ENCODE results near the gene SLC46A1. TPM values are rescaled to one million over a fixed set of nuclear protein-coding genes. Genes with fewer than 3 reads are reported as not detected.

SLC46A1 gene
- total RNA-seq, 2 experiments from 2014 or later = 0.74 to 1.5 TPM

DNA sequence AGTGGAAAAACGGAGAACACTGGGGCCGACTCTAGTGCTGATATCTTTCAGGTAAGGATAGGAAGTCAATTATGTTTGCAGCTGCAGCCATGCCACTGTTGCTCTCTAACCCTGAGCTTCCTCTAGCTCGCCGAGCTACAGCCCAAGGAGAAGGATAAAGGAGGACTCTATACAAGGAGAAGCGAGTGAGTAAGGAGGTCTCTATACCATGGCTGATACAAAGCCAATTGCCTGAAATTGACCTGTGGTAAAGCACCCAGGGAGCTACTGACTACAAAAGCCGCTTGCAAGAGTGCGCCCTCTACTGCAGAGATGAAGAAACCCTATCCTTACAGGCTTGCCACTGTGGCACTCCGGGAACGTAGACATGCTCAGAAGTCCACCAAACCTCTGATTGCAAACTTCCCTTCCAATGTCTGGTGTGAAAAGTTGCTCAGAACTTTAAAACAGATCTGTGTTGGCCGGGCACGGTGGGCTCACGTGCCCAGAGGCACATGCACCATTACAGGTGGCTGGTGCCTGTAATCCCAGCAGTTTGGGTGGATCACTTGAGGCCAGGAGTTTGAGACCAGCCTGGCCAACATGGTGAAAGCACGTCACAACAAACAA lies 10.8 kb upstream of the SLC46A1 start:
- no peaks in the 10 kb centered on the region for H3K36me3 Mint-ChIP-seq (ENCODE audit: low read depth)
- DNase-seq = peak; percentile 74
- ChIA-PET CTCF (interaction anchor here (0.6 to 2.4 kb wide), 11 partner anchors 9 to 605 kb away, joined by 3 to 13 read pairs (median 4); partner anchors contain the start of gene POLDIP2), POLR2A (no interaction called here)
- no peak overlapping the region for H3K4me3 Mint-ChIP-seq
- no peaks in the 10 kb centered on the region for H3K4me1 Mint-ChIP-seq
- H3K9me3 Mint-ChIP-seq = no peaks in the 10 kb centered on the region
- H3K27ac Mint-ChIP-seq = no peak overlapping the region
- peaks cover 16% of the 10 kb centered on the region for H3K27me3 Mint-ChIP-seq

DNA sequence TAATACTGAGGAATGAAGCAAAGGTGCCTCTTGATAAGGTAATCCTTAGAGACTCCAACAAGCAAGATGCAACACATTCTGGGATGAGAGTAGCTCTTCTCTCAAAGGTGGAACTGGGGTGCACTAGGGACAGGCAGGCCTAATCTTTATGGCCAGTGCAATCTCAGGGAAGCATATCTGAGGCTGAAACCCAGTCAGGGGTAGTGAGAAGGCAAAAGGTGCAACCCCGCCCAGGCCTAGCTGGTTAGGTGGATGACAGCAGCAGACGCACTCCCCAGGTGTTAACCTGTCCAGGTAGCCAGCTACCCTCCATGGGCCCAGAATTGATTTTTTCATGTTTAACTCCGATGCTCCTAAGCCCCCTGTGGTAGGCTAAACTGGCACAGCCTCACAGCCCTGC lies 9.9 kb upstream of the SLC46A1 start:
- no peak overlapping the region for H3K4me3 Mint-ChIP-seq
- H3K4me1 Mint-ChIP-seq = no peaks in the 10 kb centered on the region
- no peaks in the 10 kb centered on the region for H3K9me3 Mint-ChIP-seq
- CTCF ChIA-PET = interaction anchor here (0.5 to 2.4 kb wide), 6 partner anchors 8 to 604 kb away, joined by 3 to 13 read pairs (median 4); no protein-coding TSS in a partner anchor
- no peaks in the 10 kb centered on the region for H3K36me3 Mint-ChIP-seq (ENCODE audit: low read depth)
- POLR2A ChIA-PET = no interaction called here
- DNase-seq = no peak
- H3K27me3 Mint-ChIP-seq = peaks cover 18% of the 10 kb centered on the region
- H3K27ac Mint-ChIP-seq = no peak overlapping the region

DNA sequence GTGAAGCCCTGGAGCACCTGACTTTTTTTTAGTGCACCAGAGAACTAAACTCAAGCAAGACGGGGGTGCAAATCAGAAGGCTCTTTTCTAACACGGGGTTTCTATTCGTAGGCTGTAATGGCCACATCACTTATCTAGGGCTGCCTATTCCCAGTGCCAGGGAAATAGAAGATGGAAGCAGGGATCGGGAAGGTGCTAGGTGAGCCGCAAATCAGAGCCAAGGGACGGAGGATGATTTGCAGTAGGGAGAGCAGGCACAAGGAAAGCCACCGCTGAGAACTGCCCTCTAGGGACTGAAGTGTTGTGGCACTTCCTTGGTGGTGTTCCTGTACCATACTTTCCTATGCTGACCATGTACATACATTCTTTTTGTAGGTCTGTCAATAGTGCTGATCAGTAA lies 7.8 kb upstream of the SLC46A1 start:
- POLR2A ChIA-PET = no interaction called here
- no peaks in the 10 kb centered on the region for H3K36me3 Mint-ChIP-seq (ENCODE audit: low read depth)
- no peaks in the 10 kb centered on the region for H3K4me1 Mint-ChIP-seq
- H3K27me3 Mint-ChIP-seq = peaks cover 28% of the 10 kb centered on the region
- DNase-seq = no peak
- CTCF ChIA-PET = interaction anchor here (0.7 kb wide), 1 partner anchor 83 kb away, joined by 5 read pairs; no protein-coding TSS in a partner anchor
- no peak overlapping the region for H3K27ac Mint-ChIP-seq
- H3K9me3 Mint-ChIP-seq = no peaks in the 10 kb centered on the region
- no peak overlapping the region for H3K4me3 Mint-ChIP-seq

DNA sequence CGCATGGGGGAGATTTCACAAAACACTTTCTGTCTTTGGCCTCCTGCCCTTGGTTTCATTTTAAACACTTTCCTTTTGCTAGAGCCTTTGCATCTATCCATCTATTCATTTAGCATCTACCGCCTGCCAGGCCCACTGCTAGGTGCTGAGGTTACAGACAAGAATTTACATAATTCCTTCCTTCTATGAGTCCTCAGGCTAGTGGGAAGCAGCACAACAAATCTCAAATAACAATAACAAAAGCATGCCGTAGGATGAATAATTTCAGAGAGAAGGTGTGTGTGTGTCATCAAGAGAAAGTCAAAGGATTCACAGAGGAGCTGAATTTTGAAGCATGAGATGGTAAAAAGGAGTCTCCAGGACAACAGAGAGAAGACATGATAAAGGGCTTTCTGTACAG lies 6.1 kb upstream of the SLC46A1 start:
- POLR2A ChIA-PET = no interaction called here

DNA sequence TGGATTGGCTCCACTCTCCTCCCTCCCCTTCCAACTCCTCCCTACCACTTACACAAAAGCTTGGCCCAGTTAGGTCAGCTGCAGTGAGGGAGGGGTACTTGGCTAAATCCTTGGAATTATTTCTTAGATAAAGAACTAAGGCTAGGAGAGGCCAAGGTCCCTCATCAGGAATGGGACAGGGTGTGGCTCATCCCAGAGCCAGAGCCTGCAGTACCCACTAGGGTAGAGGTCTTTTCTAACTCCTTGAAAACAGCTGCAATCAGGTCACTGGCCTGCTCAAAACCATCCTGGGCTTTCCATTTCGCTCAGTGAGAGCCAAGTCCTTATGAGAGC lies 1.9 kb upstream of the SLC46A1 start:
- Mint-ChIP-seq H3K4me1 (peaks cover 7% of the 10 kb centered on the region), H3K27ac (no peak overlapping the region), H3K36me3 (ENCODE audit: low read depth) (no peaks in the 10 kb centered on the region), H3K9me3 (no peaks in the 10 kb centered on the region), H3K27me3 (peaks cover 26% of the 10 kb centered on the region), H3K4me3 (no peak overlapping the region)
- DNase-seq = no peak
- POLR2A ChIA-PET = no interaction called here
- CTCF ChIA-PET = interaction anchor here (1.5 kb wide), 1 partner anchor 8 kb away, joined by 4 read pairs; no protein-coding TSS in a partner anchor

More for the DNA sequence above, 6.1 kb upstream of the SLC46A1 start:
- no peak overlapping the region for H3K4me3 Mint-ChIP-seq
- peaks cover 28% of the 10 kb centered on the region for H3K27me3 Mint-ChIP-seq
- H3K9me3 Mint-ChIP-seq = no peaks in the 10 kb centered on the region
- no peaks in the 10 kb centered on the region for H3K4me1 Mint-ChIP-seq
- no peak overlapping the region for H3K27ac Mint-ChIP-seq
- no peak for DNase-seq
- CTCF ChIA-PET = no interaction called here
- H3K36me3 Mint-ChIP-seq (ENCODE audit: low read depth) = no peaks in the 10 kb centered on the region

DNA sequence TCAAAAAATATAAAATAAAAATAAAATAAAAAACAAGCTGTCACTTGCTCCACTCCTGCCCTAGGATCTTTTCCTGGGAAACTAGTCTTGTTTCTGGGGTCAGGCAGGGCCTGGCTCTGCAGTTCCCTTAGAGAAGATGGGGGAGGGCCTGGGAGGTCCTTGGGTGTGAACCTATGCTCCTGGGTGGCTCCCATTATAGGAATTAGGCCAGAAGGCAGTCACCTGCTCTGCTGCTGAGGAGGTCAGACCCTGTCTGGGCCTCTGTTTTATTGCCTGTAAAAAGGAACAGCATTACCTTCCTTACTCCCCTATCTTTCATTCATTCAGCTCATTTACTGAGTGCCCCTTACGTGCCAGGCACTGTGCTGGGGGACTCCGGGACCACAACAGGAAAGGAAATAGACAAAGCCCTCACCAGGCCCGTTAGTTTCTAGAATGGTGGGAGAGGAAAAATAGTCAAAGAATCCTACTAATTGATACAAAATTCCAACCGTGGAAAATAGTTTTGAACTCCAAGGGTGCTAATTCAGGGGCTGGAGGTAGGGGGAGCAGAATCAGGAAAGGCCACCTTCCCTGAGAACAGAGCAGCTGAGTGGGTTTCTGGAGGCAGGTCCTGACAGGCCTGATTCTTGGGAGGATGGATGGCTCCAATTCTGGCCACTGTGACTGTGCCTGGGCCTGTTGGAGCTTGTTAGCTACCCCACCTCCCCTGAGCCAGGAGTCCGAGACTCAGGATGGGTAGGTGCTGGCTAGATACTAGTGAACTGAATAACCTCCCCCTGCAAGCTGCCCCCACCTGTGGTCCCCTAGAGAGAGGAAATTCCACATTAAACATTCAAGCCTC lies 1.3 kb upstream of the SLC46A1 start:
- H3K4me1 Mint-ChIP-seq = peaks cover 7% of the 10 kb centered on the region
- CTCF ChIA-PET = interaction anchor here (1.0 to 1.5 kb wide), 3 partner anchors 9 to 50 kb away, joined by 3 to 4 read pairs (median 3); partner anchors contain the start of gene POLDIP2
- H3K36me3 Mint-ChIP-seq (ENCODE audit: low read depth) = no peaks in the 10 kb centered on the region
- H3K27ac Mint-ChIP-seq = no peak overlapping the region
- no peaks in the 10 kb centered on the region for H3K9me3 Mint-ChIP-seq
- POLR2A ChIA-PET = no interaction called here
- peaks cover 24% of the 10 kb centered on the region for H3K27me3 Mint-ChIP-seq
- H3K4me3 Mint-ChIP-seq = no peak overlapping the region
- no peak for DNase-seq

DNA sequence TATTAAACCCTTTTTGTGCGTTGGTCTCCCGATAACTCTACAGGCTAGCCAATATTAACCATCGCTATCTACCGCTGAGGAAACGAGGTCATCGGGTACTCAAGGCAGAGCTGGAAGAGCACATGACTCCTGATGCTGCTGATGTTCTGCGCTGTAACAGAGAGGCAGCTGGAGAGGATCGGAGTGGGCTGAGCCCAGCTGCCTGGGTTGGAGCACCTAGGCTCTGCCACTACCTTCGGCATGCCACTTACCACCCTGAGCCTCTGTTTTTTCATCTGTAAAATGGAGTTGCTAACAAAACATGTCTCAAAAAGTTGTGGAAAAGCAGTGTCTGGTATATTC lies 432 bp upstream of the SLC46A1 start:
- no peak for DNase-seq
- ChIA-PET POLR2A (no interaction called here), CTCF (interaction anchor here (1.0 to 1.4 kb wide), 2 partner anchors 11 to 49 kb away, joined by 3 read pairs; partner anchors contain the start of gene POLDIP2)
- Mint-ChIP-seq H3K36me3 (ENCODE audit: low read depth) (no peaks in the 10 kb centered on the region), H3K4me1 (peaks cover 10% of the 10 kb centered on the region), H3K27ac (peak overlapping the region; percentile 20), H3K4me3 (peak overlapping the region; percentile 66), H3K9me3 (no peaks in the 10 kb centered on the region), H3K27me3 (peaks cover 17% of the 10 kb centered on the region)

DNA sequence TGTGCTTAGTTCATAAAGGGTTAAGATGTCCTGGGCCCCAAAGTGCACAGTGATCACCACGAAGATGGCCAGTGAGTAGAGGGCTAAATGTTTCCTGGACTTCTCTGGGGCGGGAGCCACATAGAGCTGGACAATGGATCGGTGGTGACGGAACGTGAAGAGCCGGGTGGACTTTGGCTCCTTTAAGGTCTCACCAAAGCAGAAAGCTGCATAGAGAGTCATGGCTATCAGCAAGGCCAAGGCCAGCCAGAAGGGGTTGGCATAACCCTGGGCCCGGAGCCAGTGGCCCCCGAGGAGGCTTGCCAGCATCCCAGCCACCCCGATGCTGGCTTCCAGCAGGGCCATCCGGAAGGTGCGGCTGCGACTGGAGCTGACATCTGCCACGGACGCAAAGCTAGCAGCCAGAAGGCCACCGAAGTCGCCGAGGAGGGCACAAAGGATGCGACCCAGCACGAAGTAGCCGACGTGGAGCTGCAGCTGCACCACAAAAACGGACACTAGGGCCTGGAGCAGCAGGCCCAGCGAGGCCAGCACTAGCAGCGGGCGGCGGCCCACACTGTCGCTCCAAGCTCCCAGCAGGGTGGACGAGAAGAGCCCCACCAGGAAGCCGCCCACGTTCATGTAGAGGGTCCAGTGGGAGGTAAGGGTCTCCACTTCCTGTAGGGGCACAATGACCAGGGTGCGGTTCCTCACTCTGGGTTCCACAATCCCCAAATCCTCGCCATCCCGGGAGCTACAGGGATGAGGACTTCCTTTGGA lies 1.0 kb downstream of the SLC46A1 start:
- peak overlapping the region; percentile 66 for H3K4me3 Mint-ChIP-seq
- DNase-seq = no peak
- H3K9me3 Mint-ChIP-seq = no peaks in the 10 kb centered on the region
- CTCF ChIA-PET = interaction anchor here (1.4 to 3.2 kb wide), 3 partner anchors 9 to 12 kb away, joined by 4 to 13 read pairs (median 5); no protein-coding TSS in a partner anchor
- POLR2A ChIA-PET = interaction anchor here (0.6 kb wide), 1 partner anchor 142 kb away, joined by 3 read pairs; no protein-coding TSS in a partner anchor
- H3K27ac Mint-ChIP-seq = no peak overlapping the region
- H3K27me3 Mint-ChIP-seq = peaks cover 10% of the 10 kb centered on the region
- H3K4me1 Mint-ChIP-seq = peaks cover 10% of the 10 kb centered on the region
- no peaks in the 10 kb centered on the region for H3K36me3 Mint-ChIP-seq (ENCODE audit: low read depth)

DNA sequence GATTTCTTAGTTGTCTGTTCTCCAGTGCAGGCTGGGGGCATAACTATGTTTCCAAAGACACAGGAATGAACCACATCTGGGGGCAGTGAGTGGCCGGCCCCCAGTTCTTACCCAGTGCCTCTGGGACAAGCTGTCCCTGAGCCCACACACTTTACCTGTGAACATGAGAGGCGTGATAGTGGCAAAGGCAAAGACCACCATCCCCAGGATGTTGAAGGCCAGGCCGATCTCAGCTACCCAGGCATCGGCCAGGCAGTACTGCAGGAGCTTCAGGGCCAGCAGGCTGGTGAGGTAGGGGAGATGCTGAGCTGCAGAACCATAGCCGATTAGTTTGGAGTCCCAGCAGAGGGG lies 1.6 kb downstream of the SLC46A1 start:
- Mint-ChIP-seq H3K4me3 (no peak overlapping the region), H3K4me1 (peaks cover 10% of the 10 kb centered on the region), H3K36me3 (ENCODE audit: low read depth) (no peaks in the 10 kb centered on the region), H3K27ac (no peak overlapping the region), H3K27me3 (peaks cover 9% of the 10 kb centered on the region), H3K9me3 (no peaks in the 10 kb centered on the region)
- ChIA-PET CTCF (interaction anchor here (1.4 to 3.2 kb wide), 3 partner anchors 8 to 13 kb away, joined by 4 to 13 read pairs (median 5); no protein-coding TSS in a partner anchor), POLR2A (no interaction called here)
- no peak for DNase-seq

DNA sequence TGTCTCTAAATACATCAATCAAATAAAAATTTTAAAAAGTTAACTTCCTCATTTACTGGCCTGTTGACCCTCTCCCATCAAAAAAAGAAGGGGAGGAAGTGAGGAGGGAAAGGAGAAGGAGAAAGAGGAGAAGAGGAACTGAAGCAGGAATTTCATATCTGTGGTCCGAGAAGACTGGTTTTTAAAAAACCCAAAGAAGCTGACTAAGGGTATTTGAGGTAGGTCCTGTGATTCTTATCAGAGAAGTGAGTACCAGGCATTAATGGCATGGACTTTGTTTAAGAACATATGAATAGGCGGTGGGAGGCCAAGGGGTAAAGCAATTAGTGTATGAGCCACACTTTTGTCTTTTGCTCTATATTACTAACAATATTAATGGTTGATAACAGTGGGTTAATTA lies 2.0 kb downstream of the SLC46A1 start:
- Mint-ChIP-seq H3K36me3 (ENCODE audit: low read depth) (no peaks in the 10 kb centered on the region), H3K4me1 (peaks cover 10% of the 10 kb centered on the region), H3K9me3 (no peaks in the 10 kb centered on the region), H3K27me3 (peaks cover 7% of the 10 kb centered on the region), H3K4me3 (no peak overlapping the region), H3K27ac (no peak overlapping the region)
- POLR2A ChIA-PET = no interaction called here
- CTCF ChIA-PET = interaction anchor here (0.6 to 3.2 kb wide), 5 partner anchors 8 to 26 kb away, joined by 3 to 13 read pairs (median 4); no protein-coding TSS in a partner anchor
- DNase-seq = no peak

DNA sequence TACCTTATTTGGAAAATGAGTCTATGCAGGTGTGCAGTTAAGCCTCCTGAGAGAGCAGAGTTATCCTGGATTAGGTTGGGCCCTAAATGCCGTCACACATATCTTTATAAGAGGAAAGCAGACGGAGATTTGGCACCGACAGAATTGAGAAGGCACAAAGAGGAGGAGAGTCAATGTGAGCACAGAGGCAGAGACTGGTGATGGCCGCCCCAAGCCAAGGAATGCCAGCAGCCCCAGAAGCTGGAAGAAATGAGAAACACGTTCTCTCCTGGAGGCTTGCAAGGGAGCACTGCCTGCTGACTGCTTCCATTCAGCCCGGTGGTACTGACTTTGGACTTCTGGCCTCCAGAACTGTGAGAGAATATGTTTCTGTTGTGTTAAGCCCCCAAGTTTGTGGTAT lies 3.2 kb downstream of the SLC46A1 start:
- peaks cover 7% of the 10 kb centered on the region for H3K27me3 Mint-ChIP-seq
- no peaks in the 10 kb centered on the region for H3K36me3 Mint-ChIP-seq (ENCODE audit: low read depth)
- H3K4me3 Mint-ChIP-seq = no peak overlapping the region
- H3K9me3 Mint-ChIP-seq = no peaks in the 10 kb centered on the region
- peaks cover 10% of the 10 kb centered on the region for H3K4me1 Mint-ChIP-seq
- ChIA-PET CTCF (interaction anchor here (3.2 kb wide), 1 partner anchor 14 kb away, joined by 13 read pairs; no protein-coding TSS in a partner anchor), POLR2A (interaction anchor here (0.6 kb wide), 1 partner anchor 59 kb away, joined by 3 read pairs; no protein-coding TSS in a partner anchor)
- H3K27ac Mint-ChIP-seq = no peak overlapping the region
- no peak for DNase-seq

DNA sequence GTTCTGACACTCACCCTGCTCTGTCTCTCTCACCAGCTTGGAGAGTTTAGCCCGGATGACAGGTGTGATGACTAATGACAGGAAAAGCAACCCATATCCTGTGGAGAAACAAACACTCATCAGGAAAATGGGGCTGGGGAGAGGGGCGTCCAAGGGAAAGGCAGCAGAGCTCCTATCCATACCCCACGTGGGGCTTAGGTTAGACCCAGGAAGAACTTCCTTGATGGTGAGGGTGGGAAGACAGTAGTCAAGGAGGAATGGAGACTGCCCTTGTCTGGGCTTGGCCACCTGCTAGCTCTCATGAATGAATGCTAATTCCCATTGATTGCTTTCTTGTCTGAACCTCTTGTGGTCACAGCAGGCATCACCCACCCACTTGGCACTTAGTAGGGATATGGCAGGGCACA lies 3.8 kb downstream of the SLC46A1 start:
- Mint-ChIP-seq H3K27ac (no peak overlapping the region), H3K4me1 (peaks cover 10% of the 10 kb centered on the region), H3K27me3 (peaks cover 7% of the 10 kb centered on the region), H3K36me3 (ENCODE audit: low read depth) (no peaks in the 10 kb centered on the region), H3K9me3 (no peaks in the 10 kb centered on the region), H3K4me3 (no peak overlapping the region)
- POLR2A ChIA-PET = interaction anchor here (0.6 kb wide), 1 partner anchor 60 kb away, joined by 3 read pairs; no protein-coding TSS in a partner anchor
- CTCF ChIA-PET = interaction anchor here (2.1 kb wide), 1 partner anchor 15 kb away, joined by 6 read pairs; no protein-coding TSS in a partner anchor
- no peak for DNase-seq

Measured in activated CD4-positive, alpha-beta T cell treated with anti-CD3 and anti-CD28 coated beads, Interleukin-2, amount 10 ng/mL, durations not matched to agents 7 days and 5 days (primary cell).